Measurements from ENCODE around the gene CCDC183.

DNA sequence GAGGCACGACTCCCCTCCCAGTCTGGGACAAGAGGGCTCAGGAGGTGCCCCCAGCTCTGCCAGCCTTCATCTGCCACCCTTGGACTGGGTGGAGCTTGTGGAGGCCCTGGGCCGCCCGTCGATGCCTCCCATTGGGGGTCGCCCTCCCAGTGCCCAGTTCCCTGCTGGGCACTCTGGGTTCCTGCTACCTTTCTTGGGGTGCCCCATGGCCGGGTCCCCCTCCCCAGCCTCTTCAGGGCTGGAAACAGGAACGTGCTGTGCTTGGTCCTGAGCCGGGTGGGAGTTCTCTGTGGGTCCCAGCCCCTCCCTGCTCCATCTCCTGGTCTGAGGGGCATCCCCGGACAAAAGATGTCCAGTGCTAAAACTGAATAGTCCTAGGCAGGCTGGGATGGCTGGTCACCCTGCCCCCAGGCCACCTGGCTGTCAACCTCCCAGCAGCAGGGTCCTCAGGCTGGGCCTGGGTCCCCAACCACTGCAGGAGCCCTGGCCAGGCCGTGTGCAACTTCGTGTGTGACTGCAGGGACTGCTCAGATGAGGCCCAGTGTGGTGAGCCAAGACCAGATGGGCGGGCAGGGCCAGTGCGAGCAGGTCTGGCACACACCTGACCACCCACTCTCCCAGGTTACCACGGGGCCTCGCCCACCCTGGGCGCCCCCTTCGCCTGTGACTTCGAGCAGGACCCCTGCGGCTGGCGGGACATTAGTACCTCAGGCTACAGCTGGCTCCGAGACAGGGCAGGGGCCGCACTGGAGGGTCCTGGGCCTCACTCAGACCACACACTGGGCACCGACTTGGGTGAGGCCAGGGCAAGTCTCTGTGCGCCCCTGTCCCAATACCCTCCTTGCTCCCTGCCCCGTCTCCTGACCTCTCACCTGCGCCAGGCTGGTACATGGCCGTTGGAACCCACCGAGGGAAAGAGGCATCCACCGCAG is 56.8 kb downstream of the CCDC183 start:
- TF ChIP-seq, protein P1, sequence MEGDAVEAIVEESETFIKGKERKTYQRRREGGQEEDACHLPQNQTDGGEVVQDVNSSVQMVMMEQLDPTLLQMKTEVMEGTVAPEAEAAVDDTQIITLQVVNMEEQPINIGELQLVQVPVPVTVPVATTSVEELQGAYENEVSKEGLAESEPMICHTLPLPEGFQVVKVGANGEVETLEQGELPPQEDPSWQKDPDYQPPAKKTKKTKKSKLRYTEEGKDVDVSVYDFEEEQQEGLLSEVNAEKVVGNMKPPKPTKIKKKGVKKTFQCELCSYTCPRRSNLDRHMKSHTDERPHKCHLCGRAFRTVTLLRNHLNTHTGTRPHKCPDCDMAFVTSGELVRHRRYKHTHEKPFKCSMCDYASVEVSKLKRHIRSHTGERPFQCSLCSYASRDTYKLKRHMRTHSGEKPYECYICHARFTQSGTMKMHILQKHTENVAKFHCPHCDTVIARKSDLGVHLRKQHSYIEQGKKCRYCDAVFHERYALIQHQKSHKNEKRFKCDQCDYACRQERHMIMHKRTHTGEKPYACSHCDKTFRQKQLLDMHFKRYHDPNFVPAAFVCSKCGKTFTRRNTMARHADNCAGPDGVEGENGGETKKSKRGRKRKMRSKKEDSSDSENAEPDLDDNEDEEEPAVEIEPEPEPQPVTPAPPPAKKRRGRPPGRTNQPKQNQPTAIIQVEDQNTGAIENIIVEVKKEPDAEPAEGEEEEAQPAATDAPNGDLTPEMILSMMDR (IDR thresholded peaks at IDR 0.05): no peak
- no peak for TF ChIP-seq POLR2A (IDR thresholded peaks at IDR 0.05)
